OCI-LY3 (cell line): ENCODE results near the gene DCTN3.

Source experiments
- EZH2phosphoT487 ChIP-seq: fragments of 200-600 bp; shearing (Covaris generic); IDR thresholded peaks from 2 replicates; pipeline ENCODE4 v1.6.1; 2018; ENCODE audit warnings: antibody characterized with exemption, mixed run types, low read depth
- TF ChIP-seq, protein P1 (sequence below): fragments of 200-600, 300-600 bp; sonication (generic); IDR thresholded peaks from 2 replicates; pipeline ENCODE4 v1.5.1; 2014; ENCODE audit warnings: antibody characterized with exemption, low read length, low read depth

DNA sequence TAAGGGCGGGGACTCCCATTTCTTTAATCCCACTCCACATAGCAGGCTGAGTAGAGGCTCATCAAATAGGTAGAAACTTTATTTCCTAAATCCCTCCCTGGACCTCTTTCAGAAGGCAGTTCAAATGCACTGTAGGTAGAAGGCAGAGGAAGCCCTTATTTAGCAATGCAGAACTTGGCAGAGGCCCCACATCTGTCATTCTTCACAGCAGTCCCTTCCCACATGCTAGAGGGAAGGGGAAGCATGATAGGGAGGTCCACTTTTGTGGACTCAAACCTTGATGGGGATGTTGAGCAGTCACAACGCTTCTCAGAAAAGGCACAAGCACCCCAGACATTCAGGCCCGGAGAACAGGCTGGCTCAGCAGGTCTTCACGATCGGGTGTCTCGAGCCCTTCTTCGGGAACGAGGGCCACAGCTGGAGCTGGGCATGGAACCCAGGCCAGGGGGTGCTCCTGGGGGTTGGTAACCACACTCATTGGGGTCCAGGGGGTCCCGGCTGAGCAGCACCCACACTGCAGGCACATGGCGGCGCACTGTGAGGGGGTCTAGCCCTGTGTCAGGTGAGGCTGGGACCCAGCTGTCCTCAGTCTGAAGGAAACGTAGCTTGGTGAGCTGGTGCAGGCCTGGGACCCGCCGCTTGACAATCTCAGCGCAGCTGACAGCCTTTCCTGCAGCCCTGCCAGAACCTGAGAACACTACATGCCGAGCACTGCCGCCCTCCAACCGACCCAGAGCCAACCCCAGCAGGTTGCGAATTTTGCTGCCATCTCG lies 9.7 kb downstream of the DCTN3 start:
- TF ChIP-seq, protein P1, sequence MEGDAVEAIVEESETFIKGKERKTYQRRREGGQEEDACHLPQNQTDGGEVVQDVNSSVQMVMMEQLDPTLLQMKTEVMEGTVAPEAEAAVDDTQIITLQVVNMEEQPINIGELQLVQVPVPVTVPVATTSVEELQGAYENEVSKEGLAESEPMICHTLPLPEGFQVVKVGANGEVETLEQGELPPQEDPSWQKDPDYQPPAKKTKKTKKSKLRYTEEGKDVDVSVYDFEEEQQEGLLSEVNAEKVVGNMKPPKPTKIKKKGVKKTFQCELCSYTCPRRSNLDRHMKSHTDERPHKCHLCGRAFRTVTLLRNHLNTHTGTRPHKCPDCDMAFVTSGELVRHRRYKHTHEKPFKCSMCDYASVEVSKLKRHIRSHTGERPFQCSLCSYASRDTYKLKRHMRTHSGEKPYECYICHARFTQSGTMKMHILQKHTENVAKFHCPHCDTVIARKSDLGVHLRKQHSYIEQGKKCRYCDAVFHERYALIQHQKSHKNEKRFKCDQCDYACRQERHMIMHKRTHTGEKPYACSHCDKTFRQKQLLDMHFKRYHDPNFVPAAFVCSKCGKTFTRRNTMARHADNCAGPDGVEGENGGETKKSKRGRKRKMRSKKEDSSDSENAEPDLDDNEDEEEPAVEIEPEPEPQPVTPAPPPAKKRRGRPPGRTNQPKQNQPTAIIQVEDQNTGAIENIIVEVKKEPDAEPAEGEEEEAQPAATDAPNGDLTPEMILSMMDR: no peak
- no peak for TF ChIP-seq EZH2phosphoT487
